ENCODE results near the gene SPDYC.

Gene SPDYC

DNA sequence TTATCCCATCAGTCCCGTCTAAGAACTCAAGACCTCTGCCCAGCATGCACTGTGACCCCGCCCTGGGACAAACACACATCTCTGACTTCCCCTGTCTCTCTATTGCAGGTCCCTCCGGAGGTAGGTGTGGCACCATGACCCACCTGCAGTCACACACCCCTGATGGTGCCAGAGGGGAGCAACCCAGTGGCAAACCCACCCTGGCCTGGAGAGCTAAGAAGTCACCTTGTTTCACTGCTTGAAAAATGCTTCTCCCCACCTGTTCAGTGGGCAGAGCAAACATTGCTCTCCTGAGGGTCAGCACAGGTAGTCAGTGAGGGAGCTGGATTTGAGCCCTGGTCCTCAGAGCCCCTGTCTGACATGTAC lies 35.6 kb downstream of the SPDYC start:
- TF ChIP-seq POLR2AphosphoS5 (IDR thresholded peaks at IDR 0.05; ENCODE audit: low read depth, low read length): no peak
- TF ChIP-seq TAF1 (IDR thresholded peaks at IDR 0.05; ENCODE audit: borderline replicate concordance, insufficient read depth, low read length): no peak
- TF ChIP-seq REST (IDR thresholded peaks at IDR 0.05; ENCODE audit: insufficient read depth in 1 of 2, low read depth in 2 of 2, low read length in 2 of 2): no peak
- no peak for TF ChIP-seq SIN3A (IDR thresholded peaks at IDR 0.05; ENCODE audit: borderline replicate concordance, insufficient read depth, low read length)
- no peak for TF ChIP-seq FOXP2 (optimal IDR thresholded peaks at IDR 0.05; ENCODE audit: borderline replicate concordance, extremely low read depth, extremely low read length, insufficient read depth)

- TF ChIP-seq REST (IDR thresholded peaks at IDR 0.05; ENCODE audit: insufficient read depth in 1 of 2, low read depth in 2 of 2, low read length in 2 of 2): no peak
Measured at GRCh38 chr11:65206441-65206841, 36.4 kb downstream of the SPDYC start.

GRCh38 chr11:65206901-65207300 lies 36.9 kb downstream of the SPDYC start:
- TF ChIP-seq FOXP2 (optimal IDR thresholded peaks at IDR 0.05; ENCODE audit: borderline replicate concordance, extremely low read depth, extremely low read length, insufficient read depth): no peak
- no peak for TF ChIP-seq REST (IDR thresholded peaks at IDR 0.05; ENCODE audit: insufficient read depth in 1 of 2, low read depth in 2 of 2, low read length in 2 of 2)
- no peak for TF ChIP-seq POLR2AphosphoS5 (IDR thresholded peaks at IDR 0.05; ENCODE audit: low read depth, low read length)
- no peak for TF ChIP-seq TAF1 (IDR thresholded peaks at IDR 0.05; ENCODE audit: borderline replicate concordance, insufficient read depth, low read length)
- no peak for TF ChIP-seq SIN3A (IDR thresholded peaks at IDR 0.05; ENCODE audit: borderline replicate concordance, insufficient read depth, low read length)

DNA sequence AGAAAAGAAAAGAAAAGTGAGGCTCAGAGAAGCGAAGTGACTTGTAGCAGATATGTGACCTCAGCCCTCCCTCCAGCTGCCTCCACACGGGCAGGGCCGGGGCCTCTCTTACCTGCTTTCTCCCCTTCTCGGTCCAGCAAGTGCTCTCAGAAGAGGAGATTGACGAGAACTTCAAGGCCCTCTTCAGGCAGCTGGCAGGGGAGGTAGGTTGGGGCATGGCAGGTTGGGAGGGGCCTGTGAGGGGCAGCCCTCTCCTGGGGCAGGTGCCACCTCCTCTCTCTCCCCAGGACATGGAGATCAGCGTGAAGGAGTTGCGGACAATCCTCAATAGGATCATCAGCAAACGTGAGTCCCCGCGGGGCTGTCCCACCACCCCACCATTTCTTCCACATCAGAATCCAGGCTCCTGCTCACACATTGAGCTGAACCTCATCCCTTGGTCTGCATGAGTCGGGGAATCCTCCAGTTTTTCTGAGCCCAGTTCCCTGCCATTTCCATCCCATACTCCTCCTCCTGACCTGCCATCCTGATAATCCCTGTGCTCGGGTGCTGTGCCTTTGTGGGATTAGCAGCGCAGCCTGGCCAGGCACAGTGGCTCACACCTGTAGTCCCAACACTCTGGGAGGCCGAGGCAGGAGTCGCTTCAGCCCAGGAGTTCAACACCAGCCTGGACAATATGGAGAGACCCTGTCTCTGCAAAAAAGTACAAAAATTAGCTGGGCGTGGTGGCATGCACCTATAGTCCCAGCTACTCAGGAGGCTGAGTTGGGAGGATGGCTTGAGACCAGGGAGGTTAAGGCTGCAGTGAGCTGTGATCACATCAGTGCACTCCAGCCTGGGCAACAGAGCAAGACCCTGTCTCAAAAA lies 38.1 kb downstream of the SPDYC start:
- TF ChIP-seq POLR2AphosphoS5 (IDR thresholded peaks at IDR 0.05; ENCODE audit: low read depth, low read length) (no peak), FOXP2 (optimal IDR thresholded peaks at IDR 0.05; ENCODE audit: borderline replicate concordance, extremely low read depth, extremely low read length, insufficient read depth) (no peak), SIN3A (IDR thresholded peaks at IDR 0.05; ENCODE audit: borderline replicate concordance, insufficient read depth, low read length) (no peak), REST (IDR thresholded peaks at IDR 0.05; ENCODE audit: insufficient read depth in 1 of 2, low read depth in 2 of 2, low read length in 2 of 2) (no peak), TAF1 (IDR thresholded peaks at IDR 0.05; ENCODE audit: borderline replicate concordance, insufficient read depth, low read length) (no peak)

All from PFSK-1 (cell line).